Endothelial cell of umbilical vein (primary cell): Measurements from ENCODE around the gene CLASRP. TPM values are rescaled to one million over a fixed set of nuclear protein-coding genes. Genes with fewer than 3 reads are reported as not detected.

ENCODE experiments used
- BruUV-seq: library from RNA; stranded (reverse); fragments of 400-500 nt; replicated peaks from 2 replicates; lab custom pipeline; 2021; lab: Mats Ljungman, UMichigan
- CTCF ChIA-PET: fragments of 300-600, 350-600 bp; sonication (Branson Sonifier 250); formaldehyde crosslinking; loops from one replicate; lab custom pipeline; 2021; ENCODE audit warnings: antibody characterized with exemption, inconsistent platforms; lab: Charles Lee
- POLR2A ChIA-PET: fragments of 300-600, 350-600 bp; sonication (Branson Sonifier 250); formaldehyde crosslinking; loops from one replicate; lab custom pipeline; 2021; ENCODE audit warnings: antibody characterized with exemption, inconsistent platforms; lab: Charles Lee
- DNase-seq: peaks from one replicate; pipeline ENCODE4 v3.0.0-alpha.2; 2011; ENCODE audit warnings: low read depth, low spot score
- FAIRE-seq: peaks from 2 replicates; lab custom pipeline; 2011; peaks lifted over from hg19 to GRCh38; lab: Jason Lieb, UNC
- H2AFZ ChIP-seq: 2 replicates; pipeline ENCODE4 v1.6.0; 2012; ENCODE audit warnings: low read depth, low read length, control low read depth, inconsistent platforms
- H3K27ac ChIP-seq: 2 replicates; pipeline ENCODE4 v1.5.1; 2011; ENCODE audit warnings: low read depth, mild to moderate bottlenecking, control low read depth, low read length, moderate library complexity; ENCODE audit not compliant: insufficient read depth
- H3K27me3 ChIP-seq, 2 experiments: 2 replicates each; pipeline versions ENCODE4 v1.6.0 to v1.6.1; 2011; ENCODE audit warnings: low read length in 2 of 2, mixed read lengths in 1 of 2; ENCODE audit not compliant: control insufficient read depth in 2 of 2, insufficient read depth in 2 of 2
- H3K36me3 ChIP-seq, 2 experiments: 2 replicates in 1 of 2; 3 replicates in 1 of 2; pipeline ENCODE4 v1.5.1; 2011; ENCODE audit warnings: low read length in 2 of 2, mild to moderate bottlenecking in 1 of 2, moderate library complexity in 1 of 2; ENCODE audit not compliant: control insufficient read depth in 2 of 2, insufficient read depth in 2 of 2; ENCODE audit errors: extremely low read depth in 1 of 2
- H3K4me1 ChIP-seq: 3 replicates; pipeline ENCODE4 v1.5.1; 2011; ENCODE audit warnings: mild to moderate bottlenecking, low read length; ENCODE audit not compliant: control insufficient read depth, insufficient read depth; ENCODE audit errors: extremely low read depth
- H3K4me2 ChIP-seq: 2 replicates; pipeline ENCODE4 v1.6.1; 2011; ENCODE audit warnings: low read length, control low read depth, mixed read lengths; ENCODE audit not compliant: insufficient read depth
- H3K4me3 ChIP-seq, 3 experiments: fragments of 200-600 bp in 1 of 3; sonication (generic), shearing (Covaris generic) in 1 of 3; replicated peaks in 1 of 3; 2 replicates each; pipeline ENCODE4 v1.5.1; 2011 to 2016; ENCODE audit warnings: control low read depth in 3 of 3, low read length in 3 of 3, mild to moderate bottlenecking in 2 of 3, inconsistent platforms in 1 of 3, low read depth in 1 of 3, moderate library complexity in 1 of 3; ENCODE audit not compliant: insufficient read depth in 1 of 3
- H3K79me2 ChIP-seq: 2 replicates; pipeline ENCODE4 v1.6.0; 2012; ENCODE audit warnings: low read length, inconsistent platforms; ENCODE audit not compliant: control insufficient read depth, insufficient read depth
- H3K9ac ChIP-seq: replicated peaks from 2 replicates; pipeline ENCODE3; 2011; ENCODE audit warnings: low read length, control low read depth; ENCODE audit not compliant: insufficient read depth; ENCODE audit errors: extremely low read depth
- H3K9me1 ChIP-seq: replicated peaks from 3 replicates; pipeline ENCODE4 v1.6.0; 2011; ENCODE audit warnings: mild to moderate bottlenecking, low read length; ENCODE audit not compliant: control insufficient read depth, insufficient read depth; ENCODE audit errors: extremely low read depth
- H3K9me3 ChIP-seq: replicated peaks from 2 replicates; pipeline ENCODE4 v1.5.1; 2012; ENCODE audit warnings: low read length, inconsistent platforms; ENCODE audit not compliant: control insufficient read depth, insufficient read depth
- H4K20me1 ChIP-seq: replicated peaks from 2 replicates; pipeline ENCODE3; 2011; ENCODE audit warnings: mild to moderate bottlenecking, low read length; ENCODE audit not compliant: control insufficient read depth, insufficient read depth; ENCODE audit errors: extremely low read depth
- CTCF ChIP-seq, 2 donors: IDR thresholded peaks; 1 replicate in 1 of 2; 2 replicates in 1 of 2; pipeline ENCODE4 v1.5.1; 2011; ENCODE audit warnings: low read length in 2 of 2, mild to moderate bottlenecking in 2 of 2, moderate library complexity in 2 of 2, control low read depth in 1 of 2, inconsistent platforms in 1 of 2, low read depth in 1 of 2; ENCODE audit not compliant: insufficient read depth in 1 of 2; ENCODE audit errors: extremely low read depth in 1 of 2
- EZH2 ChIP-seq: IDR thresholded peaks from 2 replicates; pipeline ENCODE4 v1.6.1; 2012; ENCODE audit warnings: borderline replicate concordance, low read depth, mild to moderate bottlenecking, moderate library complexity, low read length, inconsistent platforms; ENCODE audit not compliant: severe bottlenecking
- FOS ChIP-seq: IDR thresholded peaks from 2 replicates; pipeline ENCODE4 v1.6.1; 2011; ENCODE audit warnings: mild to moderate bottlenecking, low read length, moderate library complexity, borderline replicate concordance; ENCODE audit not compliant: insufficient read depth
- GATA2 ChIP-seq: IDR thresholded peaks from 2 replicates; pipeline ENCODE4 v1.7.0; 2011; ENCODE audit warnings: low read depth, mild to moderate bottlenecking, moderate library complexity, mixed read lengths, low read length; ENCODE audit not compliant: insufficient read length, insufficient read depth
- JUN ChIP-seq: IDR thresholded peaks from 2 replicates; pipeline ENCODE4 v1.6.1; 2011; ENCODE audit warnings: borderline replicate concordance, low read depth; ENCODE audit not compliant: insufficient read length, insufficient read depth
- MAX ChIP-seq: IDR thresholded peaks from 2 replicates; pipeline ENCODE4 v1.6.1; 2011; ENCODE audit not compliant: insufficient read depth, insufficient read length
- MYC ChIP-seq: IDR thresholded peaks from one replicate; pipeline ENCODE4 v1.6.1; 2011; ENCODE audit warnings: mild to moderate bottlenecking, low read depth, low read length
- POLR2A ChIP-seq: IDR thresholded peaks from 2 replicates; pipeline ENCODE4 v1.6.1; 2012; ENCODE audit warnings: low read depth, mild to moderate bottlenecking, control low read depth, low read length
- POLR2AphosphoS5 ChIP-seq: IDR thresholded peaks from 2 replicates; pipeline ENCODE4 v1.6.1; 2012; ENCODE audit warnings: low read depth, mild to moderate bottlenecking, control low read depth, low read length, moderate library complexity; ENCODE audit not compliant: insufficient read depth
- dilution Hi-C: fragments of 300-500 bp; cut with MboI; formaldehyde crosslinking; loops from one replicate; pipeline ENCODE4 v1.15.0; 2019; ENCODE audit warnings: low sequenced_read_pairs; ENCODE audit not compliant: extremely low pct_ligation_motif_present
- intact Hi-C: fragments of 100-400 bp; cut with micrococcal nuclease; formaldehyde crosslinking; loops from one replicate; pipeline ENCODE4 v1.10.0; 2022
- polyA plus RNA-seq, 4 experiments: library from polyadenylated mRNA; depleted of rRNA in 3 of 4; stranded (reverse) in 3 of 4; unstranded in 1 of 4; fragments of >200 nt; gene quantifications; 2 replicates each; pipeline versions ENCODE4 v1.2.1 to v1.2.3, GENCODE V29; 2011 to 2012; ENCODE audit warnings: missing spikeins in 1 of 4
- total RNA-seq: library from RNA; stranded (reverse); gene quantifications from 2 replicates; pipeline ENCODE4 v1.2.3, GENCODE V29; 2021

CLASRP gene
- total and polyA plus RNA-seq, 2 donors (not counting 3 experiments of a cell fraction or from before 2014, with no cell fraction given), result 40.7 to 70.7 TPM

GRCh38 chr19:45091031-45091923 lies 52.4 kb downstream of the CLASRP start:
- H2AFZ ChIP-seq, result peak overlapping the region; percentile 43
- peak overlapping the region; percentile 88 for H3K9ac ChIP-seq
- ChIA-PET POLR2A (interaction anchor here (0.6 to 0.7 kb wide), 2 partner anchors 283 to 624 kb away, joined by 3 to 4 read pairs; partner anchors contain the start of gene BCAM), CTCF (interaction anchor here (0.7 to 3.8 kb wide), 11 partner anchors 11 to 278 kb away, joined by 3 to 21 read pairs (median 6); partner anchors contain the start of genes BLOC1S3, GEMIN7 and TRAPPC6A)
- intact Hi-C loops (loop anchor here (1.0 to 5.0 kb wide), 3 partner anchors 12 to 156 kb away; partner anchors contain the start of genes EXOC3L2 and GEMIN7), dilution Hi-C loops (no loop called here)
- no peaks in the 10 kb centered on the region for H3K9me1 ChIP-seq
- no peaks in the 10 kb centered on the region for H3K27me3 ChIP-seq
- H3K27ac ChIP-seq, result peak overlapping the region; percentile 52
- peaks cover 35% of the 10 kb centered on the region for H3K79me2 ChIP-seq
- no peaks in the 10 kb centered on the region for H4K20me1 ChIP-seq
- peaks cover 13% of the 10 kb centered on the region for H3K4me1 ChIP-seq
- TF ChIP-seq FOS, result no peak
- peak; percentile 84 for TF ChIP-seq POLR2AphosphoS5
- no peak for TF ChIP-seq GATA2
- peak; percentile 71 for TF ChIP-seq MAX
- TF ChIP-seq CTCF (IDR thresholded peaks at IDR 0.05; ENCODE audit: extremely low read depth in 1 of 2, insufficient read depth in 1 of 2, low read depth in 1 of 2, low read length in 2 of 2), result no peak
- no peak for TF ChIP-seq JUN
- no peak for TF ChIP-seq EZH2
- TF ChIP-seq MYC, result peak; percentile 67
- peak; percentile 93 for TF ChIP-seq POLR2A
- BruUV-seq, result no TSS peak
- no peaks in the 10 kb centered on the region for H3K9me3 ChIP-seq
- FAIRE-seq (peak; percentile 100), DNase-seq (peak; percentile 99)
- H3K4me2 ChIP-seq, result peak overlapping the region; percentile 69
- peak overlapping the region; percentile 29 to 77 (median 76) for H3K4me3 ChIP-seq
- H3K36me3 ChIP-seq, result peaks cover 0 to 6% of the 10 kb centered on the region in 2 experiments
